ENCODE results near the gene MFAP5.

GRCh38 chr12:8677362-8677761 lies 14.7 kb upstream of the MFAP5 start:
- TF ChIP-seq CTCF (conservative IDR thresholded peaks at IDR 0.05) (no peak), EZH2 (IDR thresholded peaks at IDR 0.05; ENCODE audit: low read depth) (no peak)

Data from PC-9 (cell line).